AG04449 (cell line): ENCODE results near the gene AGAP4.
"Not testable (repeated sequence)": the region's sequence is repeated elsewhere in the genome, so short reads cannot be mapped to it uniquely, and the experiment has no call there.

Experiments
- CTCF ChIA-PET: fragments of 350-600 bp; formaldehyde crosslinking; extraction: SDS; loops from one replicate; lab custom pipeline; 2021; ENCODE audit warnings: antibody characterized with exemption; lab: Yijun Ruan, JAX
- POLR2A ChIA-PET: fragments of 400-600, 350-600 bp; formaldehyde crosslinking; extraction: SDS; loops from one replicate; lab custom pipeline; 2020; ENCODE audit warnings: antibody characterized with exemption, inconsistent platforms; lab: Yijun Ruan, JAX
- DNase-seq: peaks from one replicate; pipeline ENCODE4 v3.0.0-alpha.2; 2010; ENCODE audit warnings: low read depth, low spot score
- H3K4me3 ChIP-seq: 2 replicates; pipeline ENCODE4 v1.5.1; 2011; ENCODE audit warnings: low read depth, mild to moderate bottlenecking, control low read depth, low read length
- TF ChIP-seq, protein P1 (sequence below): IDR thresholded peaks from one replicate; pipeline ENCODE4 v1.5.1; 2011; ENCODE audit warnings: mild to moderate bottlenecking, moderate library complexity, low read length, control low read depth, inconsistent platforms; ENCODE audit not compliant: insufficient read depth; ENCODE audit errors: missing control alignments

AGAP4 gene

DNA sequence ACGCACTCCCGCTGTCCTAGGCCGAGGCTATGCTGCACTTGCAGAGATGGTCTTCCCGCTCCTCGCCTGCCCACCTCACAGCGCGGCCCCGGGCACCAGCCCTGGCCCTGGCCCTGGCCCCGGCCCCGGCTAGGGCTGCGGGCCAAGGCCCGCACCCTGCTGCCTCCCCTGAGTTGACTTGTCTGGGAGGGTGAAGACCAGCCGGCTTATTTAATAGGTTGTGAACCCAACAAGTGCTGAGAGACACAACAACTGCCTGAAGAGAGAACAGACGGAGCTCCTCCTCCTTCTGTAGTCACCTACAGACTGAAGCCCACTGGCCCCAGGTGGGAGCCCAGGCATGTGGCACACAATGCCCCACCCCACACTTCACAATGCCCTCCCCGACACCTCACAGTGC lies at the start of gene AGAP4:
Gene AGAP4, minus strand, starts transcription at position 101 of the 400 bp plus-strand sequence. CDS start 153 bp downstream, outside the sequence.
- H3K4me3 ChIP-seq, CTCF ChIA-PET, POLR2A ChIA-PET, DNase-seq: not testable (repeated sequence)

DNA sequence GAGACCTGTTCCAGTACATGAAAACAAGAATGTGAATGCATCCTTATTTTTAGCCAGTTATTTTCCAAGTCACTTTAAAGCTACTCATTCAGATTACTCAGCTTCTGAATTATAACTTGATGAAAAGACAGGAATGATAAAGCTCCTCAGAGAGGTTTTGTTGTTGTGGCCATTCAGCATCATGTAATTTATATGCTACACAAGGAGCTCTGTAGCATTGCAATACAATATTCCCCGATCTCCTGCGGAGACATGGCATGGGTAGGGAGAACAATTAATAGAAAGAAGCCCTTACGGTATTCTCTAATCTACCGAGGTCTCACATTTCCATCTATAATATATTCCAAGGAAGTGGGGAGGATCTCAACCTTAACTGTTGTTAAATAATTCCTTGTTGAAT lies 43.4 kb upstream of the AGAP4 start:
- CTCF ChIA-PET, POLR2A ChIA-PET, H3K4me3 ChIP-seq, DNase-seq: not testable (repeated sequence)

DNA sequence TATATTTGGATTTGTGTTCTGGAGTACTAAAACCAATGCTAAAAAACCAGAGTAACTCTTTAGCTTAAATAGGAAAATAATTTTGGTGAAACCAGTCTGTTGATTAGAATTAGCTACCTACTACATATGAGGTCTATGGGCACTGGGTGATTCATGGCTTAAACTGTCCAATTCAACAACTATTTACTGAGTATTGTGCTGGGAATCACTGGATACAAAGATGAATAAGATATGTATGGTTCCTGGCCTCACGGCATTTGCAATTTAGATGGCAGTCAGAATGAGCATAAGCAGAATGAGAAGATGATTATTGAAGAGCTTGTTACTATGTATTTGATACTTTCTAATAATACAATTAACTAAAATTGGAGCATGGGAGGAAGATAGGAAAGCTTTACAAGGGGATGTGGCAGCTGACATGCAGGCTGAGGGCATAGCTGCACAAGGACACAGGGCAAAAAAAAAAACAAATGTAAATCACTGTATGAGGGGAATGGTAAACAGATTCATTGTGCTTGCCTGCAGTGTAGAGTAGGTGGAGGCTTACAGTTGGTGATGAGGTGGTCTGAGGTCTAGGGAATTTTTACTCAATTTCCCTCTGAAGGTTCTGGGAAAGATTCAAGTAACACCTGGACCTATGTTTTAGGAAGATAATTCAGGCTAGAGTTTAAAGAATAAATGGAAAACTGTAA lies 42.4 kb upstream of the AGAP4 start:
- H3K4me3 ChIP-seq, CTCF ChIA-PET, POLR2A ChIA-PET, DNase-seq: not testable (repeated sequence)

DNA sequence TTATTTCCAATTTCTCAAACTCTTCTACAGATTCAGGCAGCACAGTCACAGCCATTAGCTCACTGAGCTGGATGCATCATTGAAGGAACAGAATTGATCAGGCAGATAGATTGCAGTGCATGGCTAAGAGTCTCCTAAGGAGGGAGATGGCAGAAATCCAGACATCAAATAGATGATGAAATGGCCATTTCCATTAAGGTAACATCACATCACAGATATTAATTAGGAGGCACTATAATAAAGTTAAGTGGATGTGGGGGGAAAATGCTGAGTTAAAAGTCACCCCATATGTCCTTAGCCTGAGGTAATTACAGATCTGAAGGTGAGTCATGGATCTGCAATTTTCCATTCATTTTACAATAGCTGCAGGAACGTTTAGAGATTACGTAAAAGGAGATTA lies 35.6 kb upstream of the AGAP4 start:
- DNase-seq, H3K4me3 ChIP-seq, CTCF ChIA-PET, POLR2A ChIA-PET: not testable (repeated sequence)

DNA sequence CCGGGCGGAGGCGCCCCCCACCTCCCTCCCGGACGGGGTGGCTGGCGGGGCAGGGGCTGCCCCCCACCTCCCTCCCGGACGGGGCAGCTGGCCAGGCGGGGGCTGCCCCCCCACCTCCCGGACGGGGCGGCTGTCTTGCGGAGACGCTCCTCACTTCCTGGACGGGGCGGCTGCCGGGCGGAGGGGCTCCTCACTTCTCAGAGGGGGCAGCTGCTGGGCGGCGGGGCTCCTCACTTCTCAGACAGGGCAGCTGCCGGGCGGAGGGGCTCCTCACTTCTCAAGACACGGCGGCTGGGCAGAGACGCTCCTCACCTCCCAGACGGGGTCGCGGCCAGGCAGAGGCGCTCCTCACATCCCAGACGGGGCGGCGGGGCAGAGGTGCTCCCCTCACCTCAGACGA lies 18.1 kb upstream of the AGAP4 start:
- CTCF ChIA-PET, H3K4me3 ChIP-seq, POLR2A ChIA-PET, DNase-seq: not testable (repeated sequence)

DNA sequence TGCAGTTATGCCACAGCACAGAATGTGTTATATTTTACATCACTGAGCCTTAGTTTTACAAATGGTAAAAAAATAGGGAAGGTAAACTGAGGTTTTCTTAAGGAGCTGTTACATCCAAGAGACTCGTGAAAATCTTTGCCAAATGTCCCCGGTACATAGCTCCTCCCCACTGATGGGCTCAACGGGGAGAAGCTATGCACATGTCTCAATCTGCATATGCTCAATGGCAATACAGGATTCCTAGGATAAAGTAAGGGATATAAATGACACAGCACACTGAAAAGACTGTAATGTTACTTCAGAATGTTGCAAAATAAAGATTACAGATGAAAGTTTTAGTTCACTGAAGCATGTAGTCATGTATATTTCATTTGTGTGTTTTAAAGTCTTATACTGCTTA lies 17.0 kb upstream of the AGAP4 start:
- POLR2A ChIA-PET, CTCF ChIA-PET, H3K4me3 ChIP-seq, DNase-seq: not testable (repeated sequence)

DNA sequence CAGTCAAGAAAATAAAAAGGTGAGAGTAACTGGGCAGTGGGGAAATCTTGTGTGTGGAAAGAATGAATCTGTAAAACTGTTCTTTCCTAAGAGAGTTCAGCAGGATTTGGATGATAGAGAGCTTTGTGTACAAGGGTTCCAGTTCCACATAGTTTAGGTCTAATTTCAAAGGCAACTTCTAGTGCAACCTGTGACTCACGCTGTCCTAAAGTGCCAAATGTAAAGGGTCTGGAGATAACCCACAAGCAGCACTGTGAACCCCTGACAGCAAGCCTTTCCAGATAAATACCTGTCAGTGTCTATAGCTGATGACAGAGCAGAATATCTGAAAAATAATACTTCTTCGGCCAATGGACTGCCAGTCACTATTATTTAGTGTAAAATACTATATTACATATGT lies 16.3 kb upstream of the AGAP4 start:
- POLR2A ChIA-PET, CTCF ChIA-PET, DNase-seq, H3K4me3 ChIP-seq: not testable (repeated sequence)

DNA sequence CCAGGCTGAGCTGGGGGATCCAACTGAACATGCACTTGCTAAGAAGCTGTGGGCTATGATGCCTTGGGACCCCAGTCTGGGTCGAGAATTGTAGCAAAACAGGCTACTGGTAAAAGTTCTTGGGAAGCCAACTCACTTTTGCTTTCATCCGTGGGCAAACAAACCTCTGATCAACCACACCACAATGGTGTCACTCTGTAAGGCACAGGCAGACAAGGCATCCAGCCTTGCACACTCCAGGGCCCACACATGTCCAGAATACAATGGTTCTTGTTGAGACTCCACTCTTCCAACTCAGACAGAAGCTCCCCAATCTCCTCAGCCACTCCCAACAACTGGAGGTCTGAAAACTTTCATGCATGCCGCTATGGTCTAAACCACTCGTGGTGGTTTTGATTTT lies 10.6 kb upstream of the AGAP4 start:
- H3K4me3 ChIP-seq, DNase-seq, CTCF ChIA-PET, POLR2A ChIA-PET: not testable (repeated sequence)

DNA sequence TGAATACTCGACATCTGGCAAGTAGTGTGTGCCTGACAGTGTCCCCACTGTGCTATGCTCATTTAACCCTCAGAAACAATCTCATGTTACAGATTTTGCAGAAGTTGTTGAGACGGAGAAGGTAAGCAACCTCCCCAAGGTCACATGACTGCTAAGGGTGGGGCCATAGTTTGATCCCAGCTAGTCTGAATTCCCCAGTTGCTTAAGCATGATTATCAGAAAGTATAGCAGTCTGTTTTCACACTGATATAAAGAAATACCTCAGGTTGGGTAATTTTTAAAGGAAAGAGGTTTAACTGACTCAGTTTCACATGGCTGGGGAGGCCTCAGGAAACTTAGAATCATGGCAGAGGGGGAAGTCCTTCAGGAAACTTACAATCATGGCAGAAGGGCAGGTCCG lies 1.2 kb upstream of the AGAP4 start:
- CTCF ChIA-PET, POLR2A ChIA-PET, DNase-seq, H3K4me3 ChIP-seq: not testable (repeated sequence)

DNA sequence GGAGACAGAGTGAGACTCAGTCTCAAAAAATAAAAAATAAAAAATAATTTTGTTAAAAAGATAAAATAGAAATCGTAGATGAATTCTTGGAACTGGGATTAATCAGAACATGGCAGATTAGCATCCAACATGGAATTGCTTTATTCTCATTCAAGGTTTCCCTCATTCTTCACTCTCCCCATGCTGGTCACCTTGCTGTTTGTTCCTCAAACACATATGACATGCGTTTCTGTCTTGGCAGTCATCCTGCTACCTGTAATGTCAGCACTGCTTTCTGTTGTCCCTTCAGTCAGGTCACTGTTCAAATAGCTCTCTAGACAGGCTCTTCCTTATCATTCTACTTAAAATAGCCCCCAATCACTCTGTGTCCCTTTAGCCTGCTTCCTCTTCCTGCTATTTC lies 24.4 kb downstream of the AGAP4 start:
- DNase-seq, CTCF ChIA-PET, H3K4me3 ChIP-seq, POLR2A ChIA-PET: not testable (repeated sequence)

DNA sequence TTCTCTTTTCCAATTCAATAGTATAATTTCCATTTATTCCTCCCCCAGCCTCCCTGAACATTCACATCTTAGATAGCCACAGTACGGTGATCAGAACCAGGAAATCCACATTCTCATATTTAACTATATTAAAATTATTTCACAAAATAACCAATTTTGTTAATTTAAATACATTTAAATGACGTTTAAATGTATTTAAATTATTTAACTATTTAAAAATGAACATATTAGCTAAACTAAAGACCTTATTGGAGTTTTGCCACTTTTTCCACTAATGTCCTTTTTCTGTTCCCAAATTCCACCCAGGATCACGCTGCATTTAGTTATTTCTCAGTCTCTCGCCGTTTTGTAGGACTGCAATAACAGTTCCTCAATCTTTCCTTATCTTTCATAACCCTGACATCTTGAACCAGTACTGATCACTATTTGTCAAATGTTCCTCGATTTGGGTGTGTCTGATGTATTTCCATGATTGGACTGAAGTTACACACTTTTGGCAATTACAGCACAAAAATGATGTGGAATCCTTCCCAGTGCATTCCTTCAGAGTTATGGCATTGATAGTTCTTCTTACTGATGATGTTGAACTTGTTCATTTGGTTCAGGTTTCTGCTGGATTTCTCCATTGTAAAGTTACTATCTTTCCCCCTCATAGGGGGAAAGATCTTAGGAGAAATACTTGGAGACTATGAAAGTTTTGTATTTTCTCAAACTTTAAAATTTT lies 27.0 kb downstream of the AGAP4 start:
- CTCF ChIA-PET, DNase-seq, H3K4me3 ChIP-seq, POLR2A ChIA-PET: not testable (repeated sequence)

DNA sequence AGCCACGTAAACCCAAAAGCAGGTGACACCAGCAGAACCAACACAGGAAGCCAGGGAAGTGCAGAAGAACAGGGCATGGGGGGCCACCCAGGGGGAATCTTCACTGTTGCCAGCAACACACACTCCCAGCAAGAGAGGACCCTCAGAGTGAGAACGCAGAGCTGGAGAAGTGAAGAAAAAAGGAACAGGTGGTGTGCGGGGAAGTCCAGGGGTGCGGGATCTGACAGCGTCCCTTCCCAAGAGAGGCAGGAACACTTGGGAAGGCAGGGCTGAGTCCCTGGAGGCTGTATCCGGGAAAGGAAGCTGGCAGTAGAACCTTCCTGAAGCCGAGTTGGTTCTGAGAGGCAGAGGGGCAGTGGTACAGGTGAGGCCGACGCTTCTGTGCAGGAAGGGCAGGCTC lies 27.7 kb downstream of the AGAP4 start:
- no peak overlapping the region for H3K4me3 ChIP-seq
- POLR2A ChIA-PET, result no interaction called here
- TF ChIP-seq, protein P1, sequence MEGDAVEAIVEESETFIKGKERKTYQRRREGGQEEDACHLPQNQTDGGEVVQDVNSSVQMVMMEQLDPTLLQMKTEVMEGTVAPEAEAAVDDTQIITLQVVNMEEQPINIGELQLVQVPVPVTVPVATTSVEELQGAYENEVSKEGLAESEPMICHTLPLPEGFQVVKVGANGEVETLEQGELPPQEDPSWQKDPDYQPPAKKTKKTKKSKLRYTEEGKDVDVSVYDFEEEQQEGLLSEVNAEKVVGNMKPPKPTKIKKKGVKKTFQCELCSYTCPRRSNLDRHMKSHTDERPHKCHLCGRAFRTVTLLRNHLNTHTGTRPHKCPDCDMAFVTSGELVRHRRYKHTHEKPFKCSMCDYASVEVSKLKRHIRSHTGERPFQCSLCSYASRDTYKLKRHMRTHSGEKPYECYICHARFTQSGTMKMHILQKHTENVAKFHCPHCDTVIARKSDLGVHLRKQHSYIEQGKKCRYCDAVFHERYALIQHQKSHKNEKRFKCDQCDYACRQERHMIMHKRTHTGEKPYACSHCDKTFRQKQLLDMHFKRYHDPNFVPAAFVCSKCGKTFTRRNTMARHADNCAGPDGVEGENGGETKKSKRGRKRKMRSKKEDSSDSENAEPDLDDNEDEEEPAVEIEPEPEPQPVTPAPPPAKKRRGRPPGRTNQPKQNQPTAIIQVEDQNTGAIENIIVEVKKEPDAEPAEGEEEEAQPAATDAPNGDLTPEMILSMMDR, result no peak
- DNase-seq, result no peak
- CTCF ChIA-PET, result no interaction called here
